GM12878 (cell line): Measurements from ENCODE around the gene DNASE1L3. TPM values are rescaled to one million over a fixed set of nuclear protein-coding genes. Genes with fewer than 3 reads are reported as not detected.

Source experiments
- BACH1 ChIP-seq: fragments of 450-650 bp; IDR thresholded peaks from 2 replicates; pipeline ENCODE4 v1.6.1; 2017; ENCODE audit warnings: mild to moderate bottlenecking, borderline replicate concordance
- BMI1 ChIP-seq: fragments of 450-650 bp; IDR thresholded peaks from 2 replicates; pipeline ENCODE4 v1.6.1; 2016; ENCODE audit warnings: mild to moderate bottlenecking, moderate library complexity, borderline replicate concordance
- CHD4 ChIP-seq: fragments of 200-600 bp; sonication (generic); IDR thresholded peaks from 2 replicates; pipeline ENCODE4 v1.6.1; 2016; ENCODE audit warnings: mild to moderate bottlenecking
- DPF2 ChIP-seq: fragments of 450-650 bp; IDR thresholded peaks from 2 replicates; pipeline ENCODE4 v1.6.1; 2017; ENCODE audit warnings: mild to moderate bottlenecking
- EGR1 ChIP-seq, 2 experiments: IDR thresholded peaks; 1 replicate in 1 of 2; 2 replicates in 1 of 2; pipeline ENCODE4 v1.6.1; 2011 to 2012; ENCODE audit warnings: low read depth in 2 of 2, low read length in 2 of 2, borderline replicate concordance in 1 of 2, mild to moderate bottlenecking in 1 of 2, moderate library complexity in 1 of 2
- FOXK2 ChIP-seq: fragments of 450-650 bp; IDR thresholded peaks from 2 replicates; pipeline ENCODE4 v1.6.1; 2017; ENCODE audit warnings: mild to moderate bottlenecking, moderate library complexity
- FOXM1 ChIP-seq: IDR thresholded peaks from 2 replicates; pipeline ENCODE4 v1.6.1; 2012; ENCODE audit warnings: low read depth, mild to moderate bottlenecking, inconsistent platforms, low read length, moderate library complexity
- IKZF2 ChIP-seq, 2 experiments: fragments of 450-650 bp; IDR thresholded peaks; 2 replicates each; pipeline ENCODE4 v1.6.1; 2017; ENCODE audit warnings: mild to moderate bottlenecking in 2 of 2, moderate library complexity in 2 of 2
- KLF5 ChIP-seq: fragments of 450-650 bp; IDR thresholded peaks from 2 replicates; pipeline ENCODE4 v1.6.1; 2014; ENCODE audit warnings: mild to moderate bottlenecking; ENCODE audit not compliant: partially characterized antibody
- MYB ChIP-seq: fragments of 150-350 bp; IDR thresholded peaks from 2 replicates; pipeline ENCODE4 v1.6.1; 2014; ENCODE audit warnings: mild to moderate bottlenecking, low read depth, low read length, borderline replicate concordance
- NR2C2 ChIP-seq: IDR thresholded peaks from 2 replicates; pipeline ENCODE4 v1.6.1; 2011; ENCODE audit warnings: borderline replicate concordance, low read depth; ENCODE audit not compliant: control insufficient read depth, insufficient read length
- NR2F1 ChIP-seq: fragments of 450-650 bp; conservative IDR thresholded peaks from 2 replicates; pipeline ENCODE4 v1.6.1; 2017; ENCODE audit warnings: mild to moderate bottlenecking
- PAX5 ChIP-seq: IDR thresholded peaks from 2 replicates; pipeline ENCODE4 v1.6.1; 2011; ENCODE audit warnings: low read depth, low read length, borderline replicate concordance
- PBX3 ChIP-seq: IDR thresholded peaks from 2 replicates; pipeline ENCODE4 v1.6.1; 2011; ENCODE audit warnings: mild to moderate bottlenecking, low read depth, low read length, moderate library complexity; ENCODE audit not compliant: insufficient replicate concordance
- POLR2A ChIP-seq: IDR thresholded peaks from 2 replicates; pipeline ENCODE4 v1.6.1; 2011; ENCODE audit warnings: low read depth, mild to moderate bottlenecking, low read length
- POLR2AphosphoS2 ChIP-seq: IDR thresholded peaks from 2 replicates; pipeline ENCODE4 v1.6.1; 2011; ENCODE audit warnings: low read depth, mild to moderate bottlenecking, low read length, improper control_type of control experiment, moderate library complexity
- SP1 ChIP-seq: IDR thresholded peaks from one replicate; pipeline ENCODE4 v1.6.1; 2011; ENCODE audit warnings: low read depth, low read length
- SREBF1 ChIP-seq: IDR thresholded peaks from 2 replicates; pipeline ENCODE4 v1.6.1; 2012; ENCODE audit warnings: mild to moderate bottlenecking, low read length
- STAT1 ChIP-seq: fragments of 450-650 bp; conservative IDR thresholded peaks from 2 replicates; pipeline ENCODE4 v1.6.1; 2014; ENCODE audit warnings: antibody characterized with exemption, mild to moderate bottlenecking
- TCF7 ChIP-seq: IDR thresholded peaks from 2 replicates; pipeline ENCODE4 v1.6.1; 2014; ENCODE audit warnings: antibody characterized with exemption, borderline replicate concordance
- USF1 ChIP-seq: IDR thresholded peaks from 2 replicates; pipeline ENCODE4 v1.6.1; 2011; ENCODE audit warnings: borderline replicate concordance, low read depth, mild to moderate bottlenecking, moderate library complexity, mixed read lengths, low read length; ENCODE audit not compliant: insufficient read depth; ENCODE audit errors: extremely low read length
- WRNIP1 ChIP-seq: IDR thresholded peaks from 2 replicates; pipeline ENCODE4 v1.6.1; 2011; ENCODE audit warnings: low read depth, low read length, improper control_type of control experiment, borderline replicate concordance
- YY1 ChIP-seq: IDR thresholded peaks from 2 replicates; pipeline ENCODE4 v1.6.1; 2011; ENCODE audit warnings: low read depth, mild to moderate bottlenecking, low read length
- ZBTB40 ChIP-seq: fragments of 450-650 bp; IDR thresholded peaks from 2 replicates; pipeline ENCODE4 v1.6.1; 2016; ENCODE audit warnings: mild to moderate bottlenecking, moderate library complexity, borderline replicate concordance
- polyA plus RNA-seq, 11 experiments: library from polyadenylated mRNA; depleted of rRNA in 4 of 11; unstranded in 6 of 11; stranded (reverse) in 5 of 11; fragments of >200 nt; fragmentation: Nextera tagmentation in 4 of 11; fragmentation: Illumina TruSeq in 1 of 11; extraction: Ambion mirVana in 4 of 11; extraction: Trizol in 1 of 11; gene quantifications; 1 replicate in 1 of 11; 2 replicates in 10 of 11; pipeline versions ENCODE4 v1.2.1 to v1.2.3, GENCODE V29; 2011 to 2016; ENCODE audit warnings: inconsistent platforms in 2 of 11, missing spikeins in 2 of 11, low read depth in 1 of 11
- total RNA-seq, 4 experiments: library from RNA; depleted of rRNA in 3 of 4; stranded (reverse); fragments of >200 nt in 3 of 4; fragmentation: Illumina TruSeq in 1 of 4; extraction: Trizol in 1 of 4; gene quantifications; 2 replicates each; pipeline versions ENCODE4 v1.2.1 to v1.2.3, GENCODE V29; 2013 to 2021

DNASE1L3 gene
- total and polyA plus RNA-seq, 10 of the 15 experiments (the other 5 are each of a cell fraction or from before 2014, with no cell fraction given) = 3.2 to 72.1 (median 6.3) TPM

DNA sequence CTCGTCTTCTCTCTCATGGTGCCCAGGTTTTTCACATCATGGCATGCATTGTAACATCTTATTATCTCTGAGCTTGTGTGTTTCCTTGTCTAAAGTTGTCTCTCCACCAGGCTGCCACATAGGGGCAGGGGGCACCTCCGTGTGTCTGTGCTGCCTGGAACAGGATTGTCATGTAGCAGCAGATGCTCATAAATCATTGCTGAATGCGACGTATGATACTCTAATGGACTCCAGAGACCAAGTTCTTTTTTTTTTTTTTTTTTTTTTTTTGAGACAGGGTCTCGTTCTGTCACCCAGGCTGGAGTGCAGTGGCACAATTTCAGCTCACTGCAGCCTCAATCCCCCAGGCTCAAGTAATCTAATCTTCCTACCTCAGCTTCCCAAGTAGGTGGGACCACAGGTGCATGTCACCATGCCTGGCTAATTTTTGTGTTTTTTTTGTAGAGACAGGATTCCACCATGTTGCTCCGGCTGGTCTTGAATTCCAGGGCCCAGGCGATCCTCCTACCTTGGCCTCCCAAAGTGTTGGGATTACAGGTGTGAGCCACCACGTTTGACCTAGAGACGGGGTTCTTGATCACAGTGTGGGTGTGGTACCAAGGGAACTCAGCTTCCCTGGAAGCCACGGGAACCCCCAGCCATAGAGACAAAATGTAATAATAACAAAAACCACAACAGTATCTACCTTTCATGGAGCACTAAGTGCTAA, 4.7 kb upstream of the DNASE1L3 start (continued):
- no peak for TF ChIP-seq ZBTB40
- no peak for TF ChIP-seq POLR2A
- TF ChIP-seq STAT1 = no peak
- no peak for TF ChIP-seq WRNIP1
- TF ChIP-seq BACH1 = no peak
- TF ChIP-seq BMI1 = no peak
- TF ChIP-seq PBX3 = peak; percentile 59
- no peak for TF ChIP-seq NR2C2
- no peak for TF ChIP-seq FOXM1
- TF ChIP-seq KLF5 = no peak
- no peak for TF ChIP-seq SP1
- TF ChIP-seq FOXK2 = no peak
- no peak; a peak in 1 of 4 replicates for TF ChIP-seq IKZF2 (IDR thresholded peaks at IDR 0.05)
- TF ChIP-seq DPF2 = no peak
- TF ChIP-seq SREBF1 = no peak
- TF ChIP-seq MYB = 0 out of 2 replicates have a peak, but pooled peaks have one; percentile 7
- no peak for TF ChIP-seq TCF7
- TF ChIP-seq EGR1 (IDR thresholded peaks at IDR 0.05; ENCODE audit: borderline replicate concordance in 1 of 2, low read depth in 2 of 2, low read length in 2 of 2) = no peak
- TF ChIP-seq YY1 = 0 out of 2 replicates have a peak, but pooled peaks have one; percentile 5
- TF ChIP-seq NR2F1 = no peak; the same call in 1 of the 2 replicates
- no peak for TF ChIP-seq CHD4
- no peak for TF ChIP-seq PAX5
- TF ChIP-seq USF1 = no peak
- no peak for TF ChIP-seq POLR2AphosphoS2
